ENCODE results near the gene CSK. TPM values are rescaled to one million over a fixed set of nuclear protein-coding genes. Genes with fewer than 3 reads are reported as not detected.

CSK gene
- total and polyA plus RNA-seq, 2 of the 8 experiments (the other 6 are each of a cell fraction or from before 2014, with no cell fraction given): 13.7 to 50.2 TPM

- TF ChIP-seq CHD7 (IDR thresholded peaks at IDR 0.05; ENCODE audit: insufficient replicate concordance, low read length) (no peak), ASH2L (IDR thresholded peaks at IDR 0.05; ENCODE audit: low read length) (no peak), BACH1 (IDR thresholded peaks at IDR 0.05; ENCODE audit: low read length) (no peak), KDM1A (IDR thresholded peaks at IDR 0.05; ENCODE audit: borderline replicate concordance, low read length) (no peak), MAFK (IDR thresholded peaks at IDR 0.05; ENCODE audit: low read depth, low read length) (no peak), NANOG (IDR thresholded peaks at IDR 0.05; ENCODE audit: insufficient read depth, low read depth, low read length, poor library complexity, severe bottlenecking) (no peak)
Observed at GRCh38 chr15:74789741-74790079, 7.8 kb downstream of the CSK start (continued).
